ENCODE measurements around the gene NOTUM.

Gene NOTUM

GRCh38 chr17:81962499-81963441 lies 1.8 kb upstream of the NOTUM start:
- Histone ChIP-seq H3K27ac (ENCODE audit: low read depth, low read length) (no peak overlapping the region), H3K36me3 (ENCODE audit: control insufficient read depth in 5 of 5, insufficient read depth in 5 of 5, low read length in 5 of 5) (no peaks in the 10 kb centered on the region), H3K9ac (ENCODE audit: low read length in 5 of 5) (no peak overlapping the region), H3K27me3 (ENCODE audit: control insufficient read depth in 5 of 5, insufficient read depth in 4 of 5, low read length in 5 of 5) (peaks cover 34 to 59% (median 44%) of the 10 kb centered on the region in 5 donors), H3K9me3 (ENCODE audit: control insufficient read depth in 5 of 5, low read length in 5 of 5) (no peaks in the 10 kb centered on the region), H3K4me3 (ENCODE audit: low read depth in 1 of 5, low read length in 5 of 5) (no peak overlapping the region), H3K4me1 (ENCODE audit: control insufficient read depth in 5 of 5, insufficient read depth in 5 of 5, low read length in 5 of 5) (peaks cover 0 to 34% (median 23%) of the 10 kb centered on the region in 5 donors)

DNA sequence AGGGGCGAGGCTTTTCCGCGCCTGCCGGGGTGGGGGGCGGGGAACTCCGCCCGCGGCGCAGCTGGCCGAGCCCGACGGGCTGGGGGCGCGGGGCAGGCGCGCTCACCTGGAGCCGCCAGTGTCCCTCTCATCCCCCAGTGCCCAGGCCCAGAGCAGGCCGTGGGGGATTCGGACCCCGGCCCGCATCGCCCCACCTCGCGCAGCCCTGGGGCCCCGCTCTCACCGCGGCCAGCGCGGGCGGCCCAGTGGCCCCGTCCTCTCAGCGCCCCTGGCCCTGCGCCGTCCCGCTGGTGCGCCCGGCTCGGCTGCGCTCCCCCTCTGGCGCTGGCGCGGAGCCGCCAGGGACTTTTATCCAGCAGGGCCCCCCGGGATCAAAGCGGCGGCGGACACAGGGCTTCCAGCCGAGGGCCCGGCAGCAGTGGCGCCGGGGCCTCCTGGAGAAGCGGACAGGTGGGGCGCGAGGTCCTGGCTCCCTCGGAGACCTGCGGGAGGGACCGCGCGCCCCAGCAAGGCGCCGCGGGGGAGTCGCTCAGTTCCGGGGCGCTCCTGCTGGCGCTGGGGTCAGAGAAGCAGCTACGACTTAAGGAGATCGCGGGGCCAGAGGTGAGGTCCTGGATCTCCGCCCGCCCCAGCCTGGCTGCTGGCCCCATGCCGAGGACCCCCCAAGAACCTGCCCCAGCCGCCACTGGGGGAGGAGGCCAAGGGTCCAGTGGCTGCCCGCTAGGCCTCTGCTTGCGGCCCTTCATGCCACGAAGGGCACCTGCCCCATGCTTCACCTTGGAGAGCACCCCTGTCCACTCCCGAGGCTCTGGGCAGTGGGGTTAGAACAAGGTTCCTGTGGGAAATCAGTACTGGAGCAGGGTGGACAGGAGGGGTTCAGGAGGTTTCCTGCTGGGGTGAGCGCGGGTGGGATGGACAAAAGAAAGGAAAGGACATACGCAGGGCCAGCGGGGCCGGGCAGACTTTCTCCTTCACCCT lies 823 bp upstream of the NOTUM start:
- Histone ChIP-seq H3K4me1 (ENCODE audit: control insufficient read depth in 5 of 5, insufficient read depth in 5 of 5, low read length in 5 of 5) (peaks cover 0 to 25% (median 14%) of the 10 kb centered on the region in 5 donors), H3K9ac (ENCODE audit: low read length in 5 of 5) (no peak overlapping the region), H3K27me3 (ENCODE audit: control insufficient read depth in 5 of 5, insufficient read depth in 4 of 5, low read length in 5 of 5) (peaks cover 37 to 69% (median 51%) of the 10 kb centered on the region in 5 donors), H3K9me3 (ENCODE audit: control insufficient read depth in 5 of 5, low read length in 5 of 5) (no peaks in the 10 kb centered on the region), H3K36me3 (ENCODE audit: control insufficient read depth in 5 of 5, insufficient read depth in 5 of 5, low read length in 5 of 5) (no peaks in the 10 kb centered on the region), H3K27ac (ENCODE audit: low read depth, low read length) (no peak overlapping the region), H3K4me3 (ENCODE audit: low read depth in 1 of 5, low read length in 5 of 5) (no peak overlapping the region)

DNA sequence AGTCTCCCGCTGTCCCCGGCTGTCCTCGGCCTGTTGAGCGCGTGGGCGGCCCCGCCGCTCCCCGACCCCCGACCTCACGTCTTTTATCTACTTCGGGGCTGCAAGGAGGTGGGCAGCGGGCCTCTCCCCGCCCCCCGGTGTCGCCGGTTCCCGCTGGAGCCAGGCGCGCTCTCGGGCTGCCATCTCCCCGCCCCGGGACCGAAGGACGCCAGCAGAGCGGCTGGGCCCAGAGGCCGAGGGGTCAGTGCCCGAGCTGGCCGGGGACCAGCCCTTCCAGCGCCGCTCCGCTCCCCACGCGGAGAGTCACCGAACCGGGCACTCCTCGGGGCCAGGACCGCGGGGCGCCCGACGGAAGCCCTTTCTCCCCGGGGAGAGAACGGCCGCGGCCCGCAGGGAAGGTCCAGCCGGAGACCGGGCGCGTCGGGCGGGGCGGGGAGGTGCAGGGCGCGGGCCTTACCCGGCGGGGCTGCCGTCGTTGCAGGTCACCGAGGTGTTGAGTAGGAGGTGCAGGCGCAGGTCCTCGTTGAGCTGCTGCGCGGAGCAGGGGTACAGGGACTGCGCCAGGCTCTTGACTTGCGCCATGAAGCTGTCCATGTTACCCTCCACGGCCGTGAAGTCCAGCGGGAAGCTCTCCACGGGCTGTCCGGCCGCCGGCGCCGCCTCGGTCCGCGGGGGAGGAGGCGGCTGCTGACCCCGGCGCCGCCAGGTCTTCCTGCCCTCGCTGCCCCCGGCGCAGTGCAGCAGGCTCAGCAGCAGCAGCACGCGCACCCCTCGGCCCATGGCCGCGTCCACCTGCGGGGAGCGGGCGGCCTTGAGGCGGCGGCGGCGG lies 643 bp downstream of the NOTUM start:
- Histone ChIP-seq H3K4me1 (ENCODE audit: control insufficient read depth in 5 of 5, insufficient read depth in 5 of 5, low read length in 5 of 5) (peaks cover 0 to 20% (median 12%) of the 10 kb centered on the region in 5 donors), H3K36me3 (ENCODE audit: control insufficient read depth in 5 of 5, insufficient read depth in 5 of 5, low read length in 5 of 5) (no peaks in the 10 kb centered on the region), H3K9ac (ENCODE audit: low read length in 5 of 5) (no peak overlapping the region), H3K27ac (ENCODE audit: low read depth, low read length) (no peak overlapping the region), H3K9me3 (ENCODE audit: control insufficient read depth in 5 of 5, low read length in 5 of 5) (no peaks in the 10 kb centered on the region), H3K4me3 (ENCODE audit: low read depth in 1 of 5, low read length in 5 of 5) (peak overlapping the region in 3 of 5 donors; percentile 31 to 58 (median 55)), H3K27me3 (ENCODE audit: control insufficient read depth in 5 of 5, insufficient read depth in 4 of 5, low read length in 5 of 5) (peaks cover 40 to 78% (median 59%) of the 10 kb centered on the region in 5 donors)

DNA sequence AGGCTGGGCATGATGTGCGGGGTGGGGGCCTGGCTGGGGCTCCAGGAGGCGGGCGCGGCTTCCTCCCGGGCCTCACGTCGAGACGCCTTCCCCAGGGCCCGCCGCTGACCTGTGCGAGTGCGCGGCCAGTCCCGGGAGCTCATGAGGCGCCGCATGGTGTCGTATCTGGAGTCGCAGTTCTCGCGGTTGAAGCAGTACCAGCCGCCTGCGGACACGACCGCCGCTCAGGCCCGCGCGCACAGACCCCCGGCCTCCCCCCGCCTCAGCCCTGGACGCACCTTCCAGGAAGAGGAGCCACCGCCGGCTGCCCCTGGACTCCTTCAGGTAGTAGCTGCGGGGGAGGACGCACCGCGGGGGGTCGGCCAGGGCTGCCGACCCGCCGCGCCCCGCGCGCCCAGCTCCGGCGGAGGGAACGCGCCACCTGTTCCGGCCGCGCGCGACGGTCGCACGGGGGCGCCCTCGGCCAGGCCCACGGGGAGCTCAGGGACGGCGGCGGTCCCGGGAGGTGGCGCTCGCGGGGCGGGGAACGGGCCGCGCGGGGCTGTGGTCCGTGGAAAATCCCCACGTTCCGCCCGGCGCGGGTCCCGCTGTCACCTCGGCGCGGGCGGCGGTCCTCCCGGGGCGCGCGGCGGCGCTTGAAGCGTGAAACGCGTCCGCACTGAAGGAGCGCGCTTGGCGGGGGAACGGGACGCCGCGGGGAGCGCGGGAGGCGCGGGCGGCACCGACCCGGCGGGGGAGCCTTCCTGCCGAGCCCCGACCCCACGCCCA lies 1.4 kb downstream of the NOTUM start:
- Histone ChIP-seq H3K4me3 (ENCODE audit: low read depth in 1 of 5, low read length in 5 of 5) (peak overlapping the region in 3 of 5 donors; percentile 31 to 58 (median 55)), H3K27me3 (ENCODE audit: control insufficient read depth in 5 of 5, insufficient read depth in 4 of 5, low read length in 5 of 5) (peaks cover 40 to 76% (median 61%) of the 10 kb centered on the region in 5 donors), H3K9ac (ENCODE audit: low read length in 5 of 5) (no peak overlapping the region)

DNA sequence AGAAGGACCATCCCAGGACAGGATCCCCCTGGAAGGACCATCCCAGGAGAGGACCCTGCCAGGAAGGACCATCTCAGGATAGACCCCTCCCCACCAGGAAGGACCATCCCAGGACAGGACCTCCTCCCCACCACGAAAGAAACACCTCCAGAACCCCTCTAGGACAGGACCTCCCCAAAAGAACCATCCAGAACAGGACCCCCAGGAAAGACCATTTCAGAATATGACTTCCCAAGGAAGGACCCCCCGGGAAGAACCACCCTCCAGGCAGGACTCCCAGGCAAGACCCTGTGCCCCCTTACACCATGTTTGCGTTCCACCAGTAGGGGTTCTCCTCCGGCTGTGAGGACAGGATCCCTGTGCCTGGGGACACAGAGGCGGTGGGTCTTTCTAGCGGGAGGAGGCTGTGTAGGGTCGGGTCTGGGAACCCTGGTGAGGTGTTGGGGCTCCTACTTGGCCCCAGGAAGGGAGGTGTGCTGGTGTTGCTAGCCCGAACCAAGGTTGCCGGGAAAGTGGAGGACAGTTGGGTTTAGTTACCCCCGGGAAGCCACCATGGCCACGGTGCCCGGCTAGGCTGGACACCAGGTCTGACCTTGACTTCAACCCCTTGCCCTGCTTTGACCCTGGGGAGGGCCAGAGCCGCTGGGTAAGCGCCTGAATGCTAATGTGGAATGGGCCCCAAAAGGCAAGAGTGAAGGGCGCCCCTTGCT lies 2.2 kb downstream of the NOTUM start:
- Histone ChIP-seq H3K4me3 (ENCODE audit: low read depth in 1 of 5, low read length in 5 of 5) (peak overlapping the region in 1 of 5 donors; percentile 34), H3K36me3 (ENCODE audit: control insufficient read depth in 5 of 5, insufficient read depth in 5 of 5, low read length in 5 of 5) (no peaks in the 10 kb centered on the region), H3K27me3 (ENCODE audit: control insufficient read depth in 5 of 5, insufficient read depth in 4 of 5, low read length in 5 of 5) (peaks cover 40 to 73% (median 57%) of the 10 kb centered on the region in 5 donors), H3K4me1 (ENCODE audit: control insufficient read depth in 5 of 5, insufficient read depth in 5 of 5, low read length in 5 of 5) (peaks cover 0 to 20% (median 12%) of the 10 kb centered on the region in 5 donors), H3K27ac (ENCODE audit: low read depth, low read length) (no peak overlapping the region), H3K9ac (ENCODE audit: low read length in 5 of 5) (no peak overlapping the region), H3K9me3 (ENCODE audit: control insufficient read depth in 5 of 5, low read length in 5 of 5) (no peaks in the 10 kb centered on the region)

More for the DNA sequence above, 1.4 kb downstream of the NOTUM start:
- Histone ChIP-seq H3K9me3 (ENCODE audit: control insufficient read depth in 5 of 5, low read length in 5 of 5) (no peaks in the 10 kb centered on the region), H3K27ac (ENCODE audit: low read depth, low read length) (no peak overlapping the region), H3K36me3 (ENCODE audit: control insufficient read depth in 5 of 5, insufficient read depth in 5 of 5, low read length in 5 of 5) (no peaks in the 10 kb centered on the region), H3K4me1 (ENCODE audit: control insufficient read depth in 5 of 5, insufficient read depth in 5 of 5, low read length in 5 of 5) (peaks cover 0 to 20% (median 12%) of the 10 kb centered on the region in 5 donors)

DNA sequence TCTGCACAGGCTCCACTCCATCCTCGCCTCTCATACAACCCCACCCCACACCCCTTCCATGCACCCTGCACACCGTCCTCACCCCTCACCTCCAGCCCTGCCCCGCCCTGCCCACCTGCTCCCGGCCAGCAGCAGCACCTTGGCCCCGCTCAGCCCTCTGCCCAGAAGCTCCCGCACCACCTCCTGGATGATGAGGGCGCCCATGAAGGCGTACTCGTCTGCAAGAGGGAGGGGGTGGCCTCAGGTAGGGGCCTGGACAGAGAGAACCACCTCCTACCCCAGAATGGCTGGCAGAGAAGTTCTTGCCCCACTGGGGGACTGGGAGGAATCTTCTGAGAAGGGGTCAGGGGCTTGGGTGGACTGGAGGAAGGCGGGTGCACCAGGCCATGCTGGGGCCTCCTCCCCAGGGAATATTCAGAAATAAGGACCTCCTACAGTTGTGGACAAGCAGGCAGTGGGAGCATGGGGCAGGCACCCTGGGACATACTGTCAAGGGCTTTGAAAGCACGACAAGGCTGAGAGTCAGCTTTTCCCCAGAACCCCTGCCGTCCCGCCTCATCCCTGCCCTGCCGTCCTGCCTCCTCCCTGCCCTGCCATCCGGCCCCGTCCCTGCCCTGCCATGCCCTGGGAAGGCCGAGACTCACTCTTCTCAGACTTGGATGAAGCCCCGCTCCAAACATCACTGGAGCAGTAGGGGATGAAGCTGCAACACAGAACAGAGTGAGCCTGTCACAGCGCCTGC lies 3.1 kb downstream of the NOTUM start:
- H3K9me3 ChIP-seq (ENCODE audit: control insufficient read depth in 5 of 5, low read length in 5 of 5), result no peaks in the 10 kb centered on the region
- no peak overlapping the region for H3K9ac ChIP-seq (ENCODE audit: low read length in 5 of 5)
- H3K4me1 ChIP-seq (ENCODE audit: control insufficient read depth in 5 of 5, insufficient read depth in 5 of 5, low read length in 5 of 5), result peaks cover 0 to 20% (median 12%) of the 10 kb centered on the region in 5 donors
- peaks cover 39 to 64% (median 49%) of the 10 kb centered on the region in 5 donors for H3K27me3 ChIP-seq (ENCODE audit: control insufficient read depth in 5 of 5, insufficient read depth in 4 of 5, low read length in 5 of 5)
- H3K36me3 ChIP-seq (ENCODE audit: control insufficient read depth in 5 of 5, insufficient read depth in 5 of 5, low read length in 5 of 5), result no peaks in the 10 kb centered on the region
- no peak overlapping the region for H3K27ac ChIP-seq (ENCODE audit: low read depth, low read length)
- H3K4me3 ChIP-seq (ENCODE audit: low read depth in 1 of 5, low read length in 5 of 5), result no peak overlapping the region

DNA sequence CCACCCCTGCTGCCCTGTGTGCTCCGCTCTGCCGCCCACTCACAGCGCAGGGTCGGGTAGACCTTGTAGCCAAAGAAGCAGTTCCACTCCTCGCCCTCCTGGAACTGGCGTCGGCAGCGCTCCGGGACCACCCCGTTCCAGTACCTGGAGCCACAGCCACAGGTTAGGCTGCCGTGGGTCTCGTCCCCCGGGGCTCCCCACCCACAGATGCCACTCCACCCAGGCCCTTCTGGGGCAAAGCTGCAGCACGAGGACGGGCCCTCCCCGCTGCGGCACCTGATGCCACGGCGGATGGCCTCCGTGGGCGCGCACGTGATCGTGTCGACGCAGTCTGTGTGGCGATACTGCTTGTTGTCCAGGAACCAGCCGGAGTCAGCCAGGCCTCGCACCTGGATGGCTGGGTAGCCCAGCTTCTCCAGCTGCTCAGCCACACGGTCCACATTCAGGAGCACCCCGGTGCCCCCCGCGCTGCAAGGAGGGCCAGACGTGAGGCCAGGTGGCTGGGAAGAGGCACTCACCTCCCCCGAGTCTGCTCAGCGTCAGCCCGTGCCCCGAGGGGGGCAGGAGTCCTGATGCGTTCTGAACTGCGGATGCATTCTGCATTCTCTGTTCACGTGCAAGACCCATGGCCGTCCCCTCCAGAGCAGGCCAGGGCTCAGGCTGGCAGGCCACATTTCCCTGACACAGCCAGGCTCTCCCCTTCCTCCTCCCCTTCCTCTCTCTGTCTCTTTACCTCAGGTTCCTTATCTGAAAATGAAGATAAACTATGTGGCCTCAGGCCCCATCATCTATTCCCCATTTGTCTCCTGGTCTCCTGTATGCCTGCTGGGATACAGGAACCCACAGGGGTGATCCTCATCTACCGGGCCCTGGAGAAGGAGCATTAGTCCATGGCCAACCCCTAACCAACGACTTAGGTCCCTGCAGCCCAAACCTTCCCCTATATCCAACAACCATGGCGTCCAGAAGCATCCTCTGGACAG lies 4.1 kb downstream of the NOTUM start:
- H3K9ac ChIP-seq (ENCODE audit: low read length in 5 of 5), result no peak overlapping the region
- no peaks in the 10 kb centered on the region for H3K9me3 ChIP-seq (ENCODE audit: control insufficient read depth in 5 of 5, low read length in 5 of 5)
- H3K27ac ChIP-seq (ENCODE audit: low read depth, low read length), result no peak overlapping the region
- peaks cover 0 to 20% (median 12%) of the 10 kb centered on the region in 5 donors for H3K4me1 ChIP-seq (ENCODE audit: control insufficient read depth in 5 of 5, insufficient read depth in 5 of 5, low read length in 5 of 5)
- no peaks in the 10 kb centered on the region for H3K36me3 ChIP-seq (ENCODE audit: control insufficient read depth in 5 of 5, insufficient read depth in 5 of 5, low read length in 5 of 5)
- H3K27me3 ChIP-seq (ENCODE audit: control insufficient read depth in 5 of 5, insufficient read depth in 4 of 5, low read length in 5 of 5), result peaks cover 34 to 56% (median 42%) of the 10 kb centered on the region in 5 donors
- H3K4me3 ChIP-seq (ENCODE audit: low read depth in 1 of 5, low read length in 5 of 5), result no peak overlapping the region

All from subcutaneous abdominal adipose tissue (tissue), 5 donors.